ENCODE measurements around the gene EZH1.
"Not testable (repeated sequence)": the region's sequence is repeated elsewhere in the genome, so short reads cannot be mapped to it uniquely, and the experiment has no call there.

Gene EZH1

GRCh38 chr17:42779304-42779935 is 34.6 kb upstream of the EZH1 start:
- no peak for TF ChIP-seq CTCF (conservative IDR thresholded peaks at IDR 0.05; ENCODE audit: low read depth, low read length)
- no peak overlapping the region for H3K4me3 ChIP-seq (ENCODE audit: low read depth, low read length)
- no peak for DNase-seq (ENCODE audit: low read depth)

- no peak for TF ChIP-seq CTCF (conservative IDR thresholded peaks at IDR 0.05; ENCODE audit: low read depth, low read length)
- DNase-seq (ENCODE audit: low read depth): no peak
- H3K4me3 ChIP-seq (ENCODE audit: low read depth, low read length): no peak overlapping the region
These were observed 33.7 kb upstream of the EZH1 start for GRCh38 chr17:42778570-42778969.

GRCh38 chr17:42775534-42776098 is 30.8 kb upstream of the EZH1 start:
- peak; percentile 51 for DNase-seq (ENCODE audit: low read depth)
- TF ChIP-seq CTCF (conservative IDR thresholded peaks at IDR 0.05; ENCODE audit: low read depth, low read length): peak; percentile 33

GRCh38 chr17:42774066-42774745 is 29.4 kb upstream of the EZH1 start:
- TF ChIP-seq CTCF (conservative IDR thresholded peaks at IDR 0.05; ENCODE audit: low read depth, low read length): no peak
- peak; percentile 41 for DNase-seq (ENCODE audit: low read depth)
- H3K4me3 ChIP-seq (ENCODE audit: low read depth, low read length): peak overlapping the region; percentile 99

More at GRCh38 chr17:42775534-42776098, 30.8 kb upstream of the EZH1 start:
- no peak overlapping the region for H3K4me3 ChIP-seq (ENCODE audit: low read depth, low read length)

GRCh38 chr17:42773290-42774035 is 28.6 kb upstream of the EZH1 start, which contains the start of gene VPS25:
TSS of gene VPS25 (plus strand) at chr17:42773449. CDS start at chr17:42773476, 27 bp downstream.
- peak; percentile 39 for TF ChIP-seq CTCF (conservative IDR thresholded peaks at IDR 0.05; ENCODE audit: low read depth, low read length)
- peak; percentile 89 for DNase-seq (ENCODE audit: low read depth)

GRCh38 chr17:42772945-42773289 is 28.1 kb upstream of the EZH1 start:
- peak overlapping the region; percentile 99 for H3K4me3 ChIP-seq (ENCODE audit: low read depth, low read length)

More at GRCh38 chr17:42773290-42774035, 28.6 kb upstream of the EZH1 start, which contains the start of gene VPS25:
- H3K4me3 ChIP-seq (ENCODE audit: low read depth, low read length): peak within 1 kb of the TSS; percentile 99

GRCh38 chr17:42769964-42770363 is 25.1 kb upstream of the EZH1 start:
- DNase-seq (ENCODE audit: low read depth); H3K4me3 ChIP-seq (ENCODE audit: low read depth, low read length): not testable (repeated sequence)

More at GRCh38 chr17:42772945-42773289, 28.1 kb upstream of the EZH1 start:
- TF ChIP-seq CTCF (conservative IDR thresholded peaks at IDR 0.05; ENCODE audit: low read depth, low read length): no peak
- no peak for DNase-seq (ENCODE audit: low read depth)

- H3K4me3 ChIP-seq (ENCODE audit: low read depth, low read length); DNase-seq (ENCODE audit: low read depth): not testable (repeated sequence)
These were observed 23.2 kb upstream of the EZH1 start for GRCh38 chr17:42768006-42768405.

All from choroid plexus epithelial cell (primary cell).